MM.1S (cell line): Measurements from ENCODE around the gene SCRT2.

Source experiments
- DNase-seq: peaks from one replicate; pipeline ENCODE4 v3.0.0-alpha.2; 2015
- H2AFZ ChIP-seq: fragments of 300-600 bp; sonication (generic); 2 replicates; pipeline ENCODE4 v1.6.0; 2016; ENCODE audit warnings: antibody characterized with exemption, low read length
- H3F3A ChIP-seq: fragments of 300-600 bp; sonication (generic); 2 replicates; pipeline ENCODE4 v1.6.1; 2016; ENCODE audit warnings: mild to moderate bottlenecking, antibody characterized with exemption, low read length, moderate library complexity, mixed read lengths; ENCODE audit not compliant: insufficient read depth
- H3K27ac ChIP-seq: fragments of 300-600 bp; sonication (generic); 2 replicates; pipeline ENCODE4 v1.5.1; 2016; ENCODE audit warnings: mild to moderate bottlenecking, low read length
- H3K27me3 ChIP-seq: fragments of 300-600 bp; sonication (generic); replicated peaks from 2 replicates; pipeline ENCODE4 v1.6.0; 2016; ENCODE audit warnings: low read length; ENCODE audit not compliant: insufficient read depth
- H3K36me3 ChIP-seq: fragments of 300-600 bp; sonication (generic); replicated peaks from 2 replicates; pipeline ENCODE4 v1.6.1; 2016; ENCODE audit warnings: mild to moderate bottlenecking, low read length, mixed read lengths; ENCODE audit not compliant: insufficient read depth
- H3K4me1 ChIP-seq: fragments of 300-600 bp; sonication (generic); 2 replicates; pipeline ENCODE4 v1.6.1; 2016; ENCODE audit warnings: low read length, mixed read lengths
- H3K4me2 ChIP-seq: fragments of 300-600 bp; sonication (generic); 2 replicates; pipeline ENCODE4 v1.6.0; 2016; ENCODE audit warnings: low read depth, low read length
- H3K4me3 ChIP-seq: fragments of 300-600 bp; sonication (generic); 2 replicates; pipeline ENCODE4 v1.5.1; 2016; ENCODE audit warnings: low read length, mixed read lengths
- H3K79me2 ChIP-seq: fragments of 300-600 bp; sonication (generic); 2 replicates; pipeline ENCODE4 v1.6.1; 2016; ENCODE audit warnings: mixed run types, low read length, mixed read lengths
- H3K9ac ChIP-seq: fragments of 300-600 bp; sonication (generic); 2 replicates; pipeline ENCODE4 v1.6.1; 2016; ENCODE audit warnings: low read length, mixed read lengths
- H3K9me2 ChIP-seq: fragments of 300-600 bp; sonication (generic); replicated peaks from 2 replicates; pipeline ENCODE4 v1.6.1; 2016; ENCODE audit warnings: mild to moderate bottlenecking, low read length, mixed read lengths; ENCODE audit not compliant: insufficient read depth
- H3K9me3 ChIP-seq: fragments of 300-600 bp; sonication (generic); replicated peaks from 2 replicates; pipeline ENCODE4 v1.6.1; 2016; ENCODE audit warnings: mild to moderate bottlenecking, low read length, mixed read lengths; ENCODE audit not compliant: insufficient read depth
- H4K20me1 ChIP-seq: fragments of 300-600 bp; sonication (generic); 2 replicates; pipeline ENCODE4 v1.6.1; 2016; ENCODE audit warnings: mild to moderate bottlenecking, low read length, moderate library complexity, mixed read lengths; ENCODE audit not compliant: insufficient read depth
- EZH2 ChIP-seq: fragments of 300-600 bp; sonication (generic); optimal IDR thresholded peaks from 2 replicates; pipeline ENCODE3; 2017; ENCODE audit warnings: low read depth, mild to moderate bottlenecking, antibody characterized with exemption, low read length, mixed read lengths
- EZH2phosphoT487 ChIP-seq: fragments of 300-600 bp; sonication (generic); IDR thresholded peaks from 2 replicates; pipeline ENCODE4 v1.6.1; 2018; ENCODE audit warnings: antibody characterized with exemption, low read length
- TF ChIP-seq, protein P1 (sequence below): fragments of 300-600 bp; sonication (generic); IDR thresholded peaks from 2 replicates; pipeline ENCODE4 v1.5.1; 2016; ENCODE audit warnings: antibody characterized with exemption, low read length, mixed read lengths

Gene SCRT2

DNA sequence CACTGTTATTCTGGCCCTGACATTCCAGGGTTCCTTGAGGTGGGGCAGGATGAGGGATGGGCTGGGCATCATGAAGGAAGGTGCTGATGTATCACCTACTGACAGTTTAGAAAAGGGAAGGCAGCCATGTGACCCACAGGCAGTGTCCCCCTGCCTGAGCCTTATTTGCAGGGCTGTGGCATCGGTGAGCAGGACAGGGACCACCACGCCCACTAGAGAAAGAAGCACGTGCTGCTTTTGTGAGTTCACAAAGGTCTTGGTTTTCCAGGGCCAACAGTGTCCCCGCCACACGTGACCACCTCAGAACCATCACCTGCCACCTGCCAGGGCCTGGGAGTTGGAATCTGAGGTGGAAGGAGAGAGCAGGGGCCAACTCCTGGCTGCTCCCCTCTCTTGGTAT lies 43.5 kb upstream of the SCRT2 start:
- H3K36me3 ChIP-seq, result no peaks in the 10 kb centered on the region
- H3K4me3 ChIP-seq, result no peak overlapping the region
- no peaks in the 10 kb centered on the region for H3K9me3 ChIP-seq
- no peak for DNase-seq
- no peaks in the 10 kb centered on the region for H3K9me2 ChIP-seq
- H3K9ac ChIP-seq, result no peak overlapping the region
- no peaks in the 10 kb centered on the region for H3F3A ChIP-seq
- no peak overlapping the region for H3K27ac ChIP-seq
- peaks cover 36% of the 10 kb centered on the region; the same call in 1 of the 2 replicates for H3K27me3 ChIP-seq
- no peak overlapping the region for H2AFZ ChIP-seq
- H3K4me2 ChIP-seq, result no peak overlapping the region
- H4K20me1 ChIP-seq, result no peaks in the 10 kb centered on the region
- no peaks in the 10 kb centered on the region for H3K79me2 ChIP-seq
- TF ChIP-seq, protein P1, sequence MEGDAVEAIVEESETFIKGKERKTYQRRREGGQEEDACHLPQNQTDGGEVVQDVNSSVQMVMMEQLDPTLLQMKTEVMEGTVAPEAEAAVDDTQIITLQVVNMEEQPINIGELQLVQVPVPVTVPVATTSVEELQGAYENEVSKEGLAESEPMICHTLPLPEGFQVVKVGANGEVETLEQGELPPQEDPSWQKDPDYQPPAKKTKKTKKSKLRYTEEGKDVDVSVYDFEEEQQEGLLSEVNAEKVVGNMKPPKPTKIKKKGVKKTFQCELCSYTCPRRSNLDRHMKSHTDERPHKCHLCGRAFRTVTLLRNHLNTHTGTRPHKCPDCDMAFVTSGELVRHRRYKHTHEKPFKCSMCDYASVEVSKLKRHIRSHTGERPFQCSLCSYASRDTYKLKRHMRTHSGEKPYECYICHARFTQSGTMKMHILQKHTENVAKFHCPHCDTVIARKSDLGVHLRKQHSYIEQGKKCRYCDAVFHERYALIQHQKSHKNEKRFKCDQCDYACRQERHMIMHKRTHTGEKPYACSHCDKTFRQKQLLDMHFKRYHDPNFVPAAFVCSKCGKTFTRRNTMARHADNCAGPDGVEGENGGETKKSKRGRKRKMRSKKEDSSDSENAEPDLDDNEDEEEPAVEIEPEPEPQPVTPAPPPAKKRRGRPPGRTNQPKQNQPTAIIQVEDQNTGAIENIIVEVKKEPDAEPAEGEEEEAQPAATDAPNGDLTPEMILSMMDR, result no peak
- TF ChIP-seq EZH2, result no peak
- no peak for TF ChIP-seq EZH2phosphoT487
- H3K4me1 ChIP-seq, result no peaks in the 10 kb centered on the region

DNA sequence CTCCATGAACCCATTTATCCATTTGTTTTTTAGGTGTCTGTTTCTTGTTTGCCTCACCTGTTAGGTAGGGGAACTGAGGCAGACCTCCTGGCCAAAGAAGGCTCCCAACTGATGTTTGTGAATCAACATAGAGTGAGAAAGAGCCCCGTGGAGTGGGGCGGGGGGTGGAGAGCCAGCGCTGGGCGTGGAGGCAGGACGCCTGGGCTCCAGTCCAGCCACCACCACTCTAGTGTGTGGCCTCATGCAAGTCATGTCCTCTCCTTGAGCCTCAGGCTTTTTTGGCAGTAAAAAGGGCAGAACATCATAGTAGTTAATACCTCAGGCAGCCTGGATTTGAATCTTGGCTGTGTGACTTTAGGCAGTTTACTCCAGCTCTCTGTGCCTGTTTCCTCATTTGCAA lies 42.2 kb upstream of the SCRT2 start:
- DNase-seq, result no peak
- Histone ChIP-seq H3K9me3 (no peaks in the 10 kb centered on the region), H3K9ac (no peak overlapping the region), H4K20me1 (no peaks in the 10 kb centered on the region), H3F3A (no peaks in the 10 kb centered on the region), H3K79me2 (no peaks in the 10 kb centered on the region), H3K27me3 (peaks cover 33% of the 10 kb centered on the region; the same call in 1 of the 2 replicates), H3K27ac (no peak overlapping the region), H3K36me3 (no peaks in the 10 kb centered on the region), H3K4me2 (no peak overlapping the region), H3K9me2 (no peaks in the 10 kb centered on the region), H3K4me3 (no peak overlapping the region), H3K4me1 (no peaks in the 10 kb centered on the region), H2AFZ (no peak overlapping the region)
- no peak for TF ChIP-seq EZH2phosphoT487
- TF ChIP-seq, protein P1, result no peak
- TF ChIP-seq EZH2, result no peak

DNA sequence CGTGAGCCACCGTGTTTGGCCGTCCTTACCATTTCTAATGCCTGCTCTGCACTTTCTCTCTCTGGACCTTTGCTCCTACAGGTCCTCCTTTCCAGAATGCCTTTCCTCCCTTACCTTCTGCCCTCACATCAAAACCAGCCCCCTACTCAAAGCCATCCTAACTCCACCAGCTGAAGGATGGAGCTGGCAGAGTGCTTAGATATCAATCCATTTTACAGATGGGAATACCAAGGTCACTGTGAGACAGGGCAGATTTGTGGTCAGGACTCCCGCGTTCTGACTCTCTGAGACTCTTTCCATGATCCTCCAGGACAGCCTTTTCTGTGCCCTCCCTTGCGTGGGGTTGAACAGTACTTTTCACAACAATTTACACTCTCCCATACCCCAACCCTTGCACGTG lies 41.7 kb upstream of the SCRT2 start:
- H3K79me2 ChIP-seq, result no peaks in the 10 kb centered on the region
- no peak for DNase-seq
- no peak overlapping the region for H2AFZ ChIP-seq
- no peaks in the 10 kb centered on the region for H3K4me1 ChIP-seq
- no peak overlapping the region for H3K4me2 ChIP-seq
- no peaks in the 10 kb centered on the region for H3K9me3 ChIP-seq
- H3K36me3 ChIP-seq, result no peaks in the 10 kb centered on the region
- no peak overlapping the region for H3K4me3 ChIP-seq
- H3K27me3 ChIP-seq, result peaks cover 33% of the 10 kb centered on the region; the same call in 1 of the 2 replicates
- no peaks in the 10 kb centered on the region for H3F3A ChIP-seq
- no peak overlapping the region for H3K27ac ChIP-seq
- TF ChIP-seq, protein P1, result no peak
- TF ChIP-seq EZH2phosphoT487, result no peak
- no peak for TF ChIP-seq EZH2
- no peaks in the 10 kb centered on the region for H4K20me1 ChIP-seq
- H3K9ac ChIP-seq, result no peak overlapping the region
- H3K9me2 ChIP-seq, result no peaks in the 10 kb centered on the region
